MM.1S (cell line): Measurements from ENCODE around the gene RASL12.

Experiments
- DNase-seq: peaks from one replicate; pipeline ENCODE4 v3.0.0-alpha.2; 2015
- H2AFZ ChIP-seq: fragments of 300-600 bp; sonication (generic); 2 replicates; pipeline ENCODE4 v1.6.0; 2016; ENCODE audit warnings: antibody characterized with exemption, low read length
- H3F3A ChIP-seq: fragments of 300-600 bp; sonication (generic); 2 replicates; pipeline ENCODE4 v1.6.1; 2016; ENCODE audit warnings: mild to moderate bottlenecking, antibody characterized with exemption, low read length, moderate library complexity, mixed read lengths; ENCODE audit not compliant: insufficient read depth
- H3K27ac ChIP-seq: fragments of 300-600 bp; sonication (generic); 2 replicates; pipeline ENCODE4 v1.5.1; 2016; ENCODE audit warnings: mild to moderate bottlenecking, low read length
- H3K27me3 ChIP-seq: fragments of 300-600 bp; sonication (generic); replicated peaks from 2 replicates; pipeline ENCODE4 v1.6.0; 2016; ENCODE audit warnings: low read length; ENCODE audit not compliant: insufficient read depth
- H3K36me3 ChIP-seq: fragments of 300-600 bp; sonication (generic); replicated peaks from 2 replicates; pipeline ENCODE4 v1.6.1; 2016; ENCODE audit warnings: mild to moderate bottlenecking, low read length, mixed read lengths; ENCODE audit not compliant: insufficient read depth
- H3K4me1 ChIP-seq: fragments of 300-600 bp; sonication (generic); 2 replicates; pipeline ENCODE4 v1.6.1; 2016; ENCODE audit warnings: low read length, mixed read lengths
- H3K4me2 ChIP-seq: fragments of 300-600 bp; sonication (generic); 2 replicates; pipeline ENCODE4 v1.6.0; 2016; ENCODE audit warnings: low read depth, low read length
- H3K4me3 ChIP-seq: fragments of 300-600 bp; sonication (generic); 2 replicates; pipeline ENCODE4 v1.5.1; 2016; ENCODE audit warnings: low read length, mixed read lengths
- H3K79me2 ChIP-seq: fragments of 300-600 bp; sonication (generic); 2 replicates; pipeline ENCODE4 v1.6.1; 2016; ENCODE audit warnings: mixed run types, low read length, mixed read lengths
- H3K9ac ChIP-seq: fragments of 300-600 bp; sonication (generic); 2 replicates; pipeline ENCODE4 v1.6.1; 2016; ENCODE audit warnings: low read length, mixed read lengths
- H3K9me2 ChIP-seq: fragments of 300-600 bp; sonication (generic); replicated peaks from 2 replicates; pipeline ENCODE4 v1.6.1; 2016; ENCODE audit warnings: mild to moderate bottlenecking, low read length, mixed read lengths; ENCODE audit not compliant: insufficient read depth
- H3K9me3 ChIP-seq: fragments of 300-600 bp; sonication (generic); replicated peaks from 2 replicates; pipeline ENCODE4 v1.6.1; 2016; ENCODE audit warnings: mild to moderate bottlenecking, low read length, mixed read lengths; ENCODE audit not compliant: insufficient read depth
- H4K20me1 ChIP-seq: fragments of 300-600 bp; sonication (generic); 2 replicates; pipeline ENCODE4 v1.6.1; 2016; ENCODE audit warnings: mild to moderate bottlenecking, low read length, moderate library complexity, mixed read lengths; ENCODE audit not compliant: insufficient read depth
- EZH2 ChIP-seq: fragments of 300-600 bp; sonication (generic); optimal IDR thresholded peaks from 2 replicates; pipeline ENCODE3; 2017; ENCODE audit warnings: low read depth, mild to moderate bottlenecking, antibody characterized with exemption, low read length, mixed read lengths
- EZH2phosphoT487 ChIP-seq: fragments of 300-600 bp; sonication (generic); IDR thresholded peaks from 2 replicates; pipeline ENCODE4 v1.6.1; 2018; ENCODE audit warnings: antibody characterized with exemption, low read length
- TF ChIP-seq, protein P1 (sequence below): fragments of 300-600 bp; sonication (generic); IDR thresholded peaks from 2 replicates; pipeline ENCODE4 v1.5.1; 2016; ENCODE audit warnings: antibody characterized with exemption, low read length, mixed read lengths

The RASL12 gene

DNA sequence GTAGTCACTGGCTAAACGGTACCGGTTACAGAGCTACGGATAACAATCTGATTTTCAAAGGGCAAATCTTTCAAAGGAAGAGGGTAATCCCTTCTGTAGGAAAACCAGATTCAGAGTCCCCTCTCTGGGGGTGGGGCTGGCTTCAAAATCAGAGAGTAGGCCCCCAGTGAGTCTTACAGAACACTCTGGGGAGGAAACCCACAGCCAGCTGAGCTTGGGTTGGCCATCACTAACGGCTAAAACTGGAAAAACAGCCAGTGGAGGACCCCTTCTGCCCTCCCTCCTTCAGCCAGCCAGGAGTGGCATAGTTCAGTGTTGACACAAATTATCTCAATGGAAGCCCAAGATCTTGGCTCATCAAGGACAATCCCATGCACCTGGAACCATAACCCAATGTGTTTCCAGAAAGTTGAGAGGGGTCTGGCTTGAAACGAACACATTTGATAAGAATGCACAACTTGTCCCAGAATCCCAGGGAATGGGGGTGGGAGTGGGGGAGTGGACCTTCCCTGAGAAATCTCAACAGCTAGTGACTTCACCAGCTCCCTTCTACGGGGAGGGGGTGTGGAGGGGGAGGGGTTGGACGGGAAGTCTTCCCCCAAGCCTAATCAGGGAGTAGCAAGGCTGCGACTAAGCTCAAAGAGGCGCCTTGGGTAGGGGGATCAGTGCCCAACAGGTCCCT lies 1.0 kb downstream of the RASL12 start:
- H2AFZ ChIP-seq = no peak overlapping the region
- no peaks in the 10 kb centered on the region for H3K9me2 ChIP-seq
- peaks cover 20% of the 10 kb centered on the region for H3K27me3 ChIP-seq
- no peak overlapping the region for H3K9ac ChIP-seq
- no peaks in the 10 kb centered on the region for H3K79me2 ChIP-seq
- H3K4me2 ChIP-seq = no peak overlapping the region
- no peaks in the 10 kb centered on the region for H3K36me3 ChIP-seq
- H3K4me3 ChIP-seq = no peak overlapping the region
- no peaks in the 10 kb centered on the region for H3K9me3 ChIP-seq
- no peaks in the 10 kb centered on the region for H3F3A ChIP-seq
- H3K4me1 ChIP-seq = no peaks in the 10 kb centered on the region
- no peak for TF ChIP-seq EZH2
- TF ChIP-seq EZH2phosphoT487 = no peak
- TF ChIP-seq, protein P1, sequence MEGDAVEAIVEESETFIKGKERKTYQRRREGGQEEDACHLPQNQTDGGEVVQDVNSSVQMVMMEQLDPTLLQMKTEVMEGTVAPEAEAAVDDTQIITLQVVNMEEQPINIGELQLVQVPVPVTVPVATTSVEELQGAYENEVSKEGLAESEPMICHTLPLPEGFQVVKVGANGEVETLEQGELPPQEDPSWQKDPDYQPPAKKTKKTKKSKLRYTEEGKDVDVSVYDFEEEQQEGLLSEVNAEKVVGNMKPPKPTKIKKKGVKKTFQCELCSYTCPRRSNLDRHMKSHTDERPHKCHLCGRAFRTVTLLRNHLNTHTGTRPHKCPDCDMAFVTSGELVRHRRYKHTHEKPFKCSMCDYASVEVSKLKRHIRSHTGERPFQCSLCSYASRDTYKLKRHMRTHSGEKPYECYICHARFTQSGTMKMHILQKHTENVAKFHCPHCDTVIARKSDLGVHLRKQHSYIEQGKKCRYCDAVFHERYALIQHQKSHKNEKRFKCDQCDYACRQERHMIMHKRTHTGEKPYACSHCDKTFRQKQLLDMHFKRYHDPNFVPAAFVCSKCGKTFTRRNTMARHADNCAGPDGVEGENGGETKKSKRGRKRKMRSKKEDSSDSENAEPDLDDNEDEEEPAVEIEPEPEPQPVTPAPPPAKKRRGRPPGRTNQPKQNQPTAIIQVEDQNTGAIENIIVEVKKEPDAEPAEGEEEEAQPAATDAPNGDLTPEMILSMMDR = no peak
- no peak overlapping the region for H3K27ac ChIP-seq
- H4K20me1 ChIP-seq = no peaks in the 10 kb centered on the region
- DNase-seq = no peak

DNA sequence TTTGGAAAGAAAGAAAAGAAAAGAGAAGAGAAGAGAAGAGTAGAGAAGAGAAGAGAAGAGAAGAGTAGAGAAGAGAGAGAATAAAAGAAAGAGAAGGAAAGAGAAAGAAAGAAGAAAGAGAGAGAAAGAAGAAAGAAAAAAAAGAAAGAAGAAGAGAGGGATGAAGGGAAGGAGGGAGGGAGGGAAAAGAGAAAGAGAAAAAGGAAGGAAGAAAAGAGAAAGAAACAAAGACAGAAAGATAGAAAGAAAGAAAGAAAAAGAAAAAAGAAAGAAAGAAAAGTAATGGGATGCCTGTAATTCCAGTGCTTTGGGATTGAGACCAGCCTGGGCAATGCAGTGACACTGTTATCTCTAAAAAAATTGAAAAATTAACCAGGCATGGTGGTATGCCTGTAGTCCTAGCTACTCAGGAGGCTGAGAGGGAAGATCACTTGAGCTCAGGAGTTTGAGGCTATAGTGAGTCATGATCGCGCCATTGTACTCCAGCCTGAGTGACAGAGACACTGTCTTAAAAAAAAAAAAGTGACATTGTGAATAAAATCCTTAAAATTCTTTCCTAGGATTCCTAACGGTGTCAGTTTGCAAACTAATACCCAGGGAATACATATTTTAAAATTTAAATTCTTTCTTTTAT lies 1.7 kb downstream of the RASL12 start:
- TF ChIP-seq EZH2 (no peak), EZH2phosphoT487 (no peak)
- TF ChIP-seq, protein P1 = no peak
- no peaks in the 10 kb centered on the region for H3K4me1 ChIP-seq
- no peak for DNase-seq
- no peaks in the 10 kb centered on the region for H4K20me1 ChIP-seq
- no peaks in the 10 kb centered on the region for H3K9me2 ChIP-seq
- no peaks in the 10 kb centered on the region for H3K36me3 ChIP-seq
- H3K9me3 ChIP-seq = no peaks in the 10 kb centered on the region
- H2AFZ ChIP-seq = no peak overlapping the region
- H3F3A ChIP-seq = no peaks in the 10 kb centered on the region
- no peak overlapping the region for H3K4me2 ChIP-seq
- peaks cover 20% of the 10 kb centered on the region for H3K27me3 ChIP-seq
- no peak overlapping the region for H3K27ac ChIP-seq
- H3K9ac ChIP-seq = no peak overlapping the region
- H3K79me2 ChIP-seq = no peaks in the 10 kb centered on the region
- H3K4me3 ChIP-seq = no peak overlapping the region

DNA sequence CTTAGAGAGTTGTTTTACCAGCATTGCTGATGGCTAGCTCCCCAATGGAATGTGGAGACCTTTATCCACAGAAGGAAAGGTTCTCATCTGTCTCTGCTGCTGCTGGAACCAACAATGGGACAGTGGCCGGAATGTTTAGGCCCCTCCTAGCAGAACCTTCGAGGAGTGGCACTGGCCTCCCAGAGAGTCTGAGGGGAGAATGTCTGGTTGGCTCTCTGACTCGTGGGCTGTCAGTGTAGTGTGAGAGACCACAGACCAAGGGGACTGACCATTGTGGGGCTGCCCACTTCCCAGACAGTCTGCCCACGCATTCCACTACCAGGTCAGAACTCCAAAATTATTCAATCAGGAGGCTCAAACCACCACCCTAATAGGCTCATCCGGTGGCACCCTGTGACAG lies 5.1 kb downstream of the RASL12 start:
- Histone ChIP-seq H3K9ac (no peak overlapping the region), H3K79me2 (no peaks in the 10 kb centered on the region), H3K4me1 (no peaks in the 10 kb centered on the region), H3K9me3 (no peaks in the 10 kb centered on the region), H3K36me3 (no peaks in the 10 kb centered on the region), H3K27me3 (peaks cover 20% of the 10 kb centered on the region), H3K4me3 (no peak overlapping the region), H3K9me2 (no peaks in the 10 kb centered on the region), H3K27ac (no peak overlapping the region), H2AFZ (no peak overlapping the region), H4K20me1 (no peaks in the 10 kb centered on the region), H3K4me2 (no peak overlapping the region), H3F3A (no peaks in the 10 kb centered on the region)
- TF ChIP-seq EZH2 (no peak), EZH2phosphoT487 (no peak)
- TF ChIP-seq, protein P1 = no peak
- no peak for DNase-seq
